HEK293 (cell line): Measurements from ENCODE around the gene ISG15.
A peak's percentile ranks its signal among the peaks of the same experiment; 100 is the strongest.
"Not testable (repeated sequence)": the region's sequence is repeated elsewhere in the genome, so short reads cannot be mapped to it uniquely, and the experiment has no call there.

Source experiments
- CTCF ChIA-PET: fragments of 350-600 bp; formaldehyde crosslinking; extraction: SDS; loops from one replicate; lab custom pipeline; 2021; ENCODE audit warnings: antibody characterized with exemption; lab: Yijun Ruan, JAX
- POLR2A ChIA-PET: fragments of 300-600 bp; formaldehyde crosslinking; extraction: SDS; loops from one replicate; lab custom pipeline; 2020; ENCODE audit warnings: antibody characterized with exemption, inconsistent platforms; lab: Yijun Ruan, JAX
- H3K27ac ChIP-seq: fragments of 200-500 bp; sonication (Bioruptor generic); 2 replicates; pipeline ENCODE4 v1.5.1; 2014; ENCODE audit warnings: low read depth, low read length, control low read depth, inconsistent platforms; ENCODE audit errors: extremely low read depth
- H3K36me3 ChIP-seq, 2 experiments: fragments of 200-500 bp in 1 of 2; sonication (Bioruptor generic) in 1 of 2; 1 replicate in 1 of 2; 2 replicates in 1 of 2; pipeline ENCODE4 v1.5.1; 2014 to 2017; ENCODE audit warnings: inconsistent platforms in 2 of 2, low read length in 2 of 2; ENCODE audit not compliant: control insufficient read depth in 2 of 2, insufficient read depth in 1 of 2
- H3K4me1 ChIP-seq: fragments of 200-500 bp; sonication (Bioruptor generic); 2 replicates; pipeline ENCODE4 v1.5.1; 2014; ENCODE audit warnings: mild to moderate bottlenecking, low read length, inconsistent platforms; ENCODE audit not compliant: control insufficient read depth, insufficient read depth
- H3K4me3 ChIP-seq: 2 replicates; pipeline ENCODE4 v1.5.1; 2011; ENCODE audit warnings: low read depth, mild to moderate bottlenecking, control low read depth, low read length, moderate library complexity
- H3K9me3 ChIP-seq: fragments of 200-500 bp; sonication (Bioruptor generic); 2 replicates; pipeline ENCODE4 v1.5.1; 2014; ENCODE audit warnings: low read depth, low read length, inconsistent platforms; ENCODE audit not compliant: control insufficient read depth, insufficient read depth
- EGR2 ChIP-seq: fragments of 450-650 bp; formaldehyde crosslinking; IDR thresholded peaks from 2 replicates; pipeline ENCODE4 v1.5.1; 2016; ENCODE audit warnings: low read depth, missing biosample characterization, missing genetic modification characterization
- GLIS1 ChIP-seq: fragments of 450-650 bp; formaldehyde crosslinking; IDR thresholded peaks from 2 replicates; pipeline ENCODE4 v1.5.1; 2016; ENCODE audit warnings: missing biosample characterization, missing genetic modification characterization
- GLIS2 ChIP-seq: fragments of 450-650 bp; formaldehyde crosslinking; IDR thresholded peaks from 2 replicates; pipeline ENCODE4 v1.5.1; 2016; ENCODE audit warnings: missing biosample characterization, missing genetic modification characterization
- HIC1 ChIP-seq: fragments of 450-650 bp; formaldehyde crosslinking; IDR thresholded peaks from 2 replicates; pipeline ENCODE4 v1.5.1; 2016; ENCODE audit warnings: missing biosample characterization, missing genetic modification characterization
- PATZ1 ChIP-seq: fragments of 450-650 bp; formaldehyde crosslinking; IDR thresholded peaks from 2 replicates; pipeline ENCODE4 v1.5.1; 2016; ENCODE audit warnings: missing biosample characterization, missing genetic modification characterization
- SALL2 ChIP-seq: fragments of 450-650 bp; formaldehyde crosslinking; IDR thresholded peaks from 2 replicates; pipeline ENCODE4 v1.5.0; 2017; ENCODE audit warnings: missing biosample characterization, mild to moderate bottlenecking, missing genetic modification characterization, borderline replicate concordance
- ZFHX2 ChIP-seq: fragments of 450-650 bp; formaldehyde crosslinking; conservative IDR thresholded peaks from 2 replicates; pipeline ENCODE4 v1.5.1; 2016; ENCODE audit warnings: missing biosample characterization, missing genetic modification characterization
- ZIC2 ChIP-seq: fragments of 450-650 bp; formaldehyde crosslinking; IDR thresholded peaks from 2 replicates; pipeline ENCODE4 v1.5.1; 2016; ENCODE audit warnings: missing biosample characterization, missing genetic modification characterization
- ZNF138 ChIP-seq: fragments of 450-650 bp; formaldehyde crosslinking; IDR thresholded peaks from 2 replicates; pipeline ENCODE4 v1.5.1; 2016; ENCODE audit warnings: missing biosample characterization, missing genetic modification characterization, borderline replicate concordance
- ZNF169 ChIP-seq: fragments of 450-650 bp; formaldehyde crosslinking; IDR thresholded peaks from 2 replicates; pipeline ENCODE4 v1.5.1; 2016; ENCODE audit warnings: missing biosample characterization, missing genetic modification characterization
- ZNF600 ChIP-seq: fragments of 450-650 bp; formaldehyde crosslinking; IDR thresholded peaks from 2 replicates; pipeline ENCODE4 v1.5.1; 2016; ENCODE audit warnings: missing biosample characterization, missing genetic modification characterization
- ZNF768 ChIP-seq: fragments of 450-650 bp; formaldehyde crosslinking; IDR thresholded peaks from 2 replicates; pipeline ENCODE4 v1.5.1; 2018; ENCODE audit warnings: missing biosample characterization, mild to moderate bottlenecking, missing genetic modification characterization
- ZXDB ChIP-seq: fragments of 450-650 bp; formaldehyde crosslinking; IDR thresholded peaks from 2 replicates; pipeline ENCODE4 v1.5.1; 2016; ENCODE audit warnings: missing biosample characterization, missing genetic modification characterization
- TF ChIP-seq, protein P1 (sequence below): fragments of 450-650 bp; formaldehyde crosslinking; IDR thresholded peaks from 2 replicates; pipeline ENCODE4 v1.5.1; 2017; ENCODE audit warnings: missing biosample characterization, missing genetic modification characterization
- TF ChIP-seq, protein P2 (sequence below): fragments of 450-650 bp; formaldehyde crosslinking; optimal IDR thresholded peaks from 2 replicates; pipeline ENCODE3; 2016; ENCODE audit warnings: missing biosample characterization, mild to moderate bottlenecking, missing genetic modification characterization
- TF ChIP-seq, protein P3 (sequence below): fragments of 450-650 bp; formaldehyde crosslinking; IDR thresholded peaks from 2 replicates; pipeline ENCODE4 v1.5.1; 2016; ENCODE audit warnings: missing biosample characterization, missing genetic modification characterization

The ISG15 gene

GRCh38 chr1:1027791-1028190 is 14.5 kb downstream of the ISG15 start:
- POLR2A ChIA-PET: no interaction called here
- H3K9me3 ChIP-seq: no peaks in the 10 kb centered on the region
- H3K36me3 ChIP-seq: peaks cover 0 to 45% of the 10 kb centered on the region in 2 experiments; a peak in 1 of 3 replicates
- CTCF ChIA-PET: interaction anchor here (0.7 kb wide), 1 partner anchor 55 kb away, joined by 3 read pairs; no protein-coding TSS in a partner anchor
- no peak overlapping the region for H3K27ac ChIP-seq
- no peaks in the 10 kb centered on the region for H3K4me1 ChIP-seq
- H3K4me3 ChIP-seq: no peak overlapping the region
- TF ChIP-seq ZFHX2 (tag by site-specific recombination) (peak; percentile 97), EGR2 (tag by site-specific recombination) (peak; percentile 97), ZIC2 (tag by site-specific recombination) (peak; percentile 85), ZNF169 (tag by site-specific recombination) (no peak)

DNA sequence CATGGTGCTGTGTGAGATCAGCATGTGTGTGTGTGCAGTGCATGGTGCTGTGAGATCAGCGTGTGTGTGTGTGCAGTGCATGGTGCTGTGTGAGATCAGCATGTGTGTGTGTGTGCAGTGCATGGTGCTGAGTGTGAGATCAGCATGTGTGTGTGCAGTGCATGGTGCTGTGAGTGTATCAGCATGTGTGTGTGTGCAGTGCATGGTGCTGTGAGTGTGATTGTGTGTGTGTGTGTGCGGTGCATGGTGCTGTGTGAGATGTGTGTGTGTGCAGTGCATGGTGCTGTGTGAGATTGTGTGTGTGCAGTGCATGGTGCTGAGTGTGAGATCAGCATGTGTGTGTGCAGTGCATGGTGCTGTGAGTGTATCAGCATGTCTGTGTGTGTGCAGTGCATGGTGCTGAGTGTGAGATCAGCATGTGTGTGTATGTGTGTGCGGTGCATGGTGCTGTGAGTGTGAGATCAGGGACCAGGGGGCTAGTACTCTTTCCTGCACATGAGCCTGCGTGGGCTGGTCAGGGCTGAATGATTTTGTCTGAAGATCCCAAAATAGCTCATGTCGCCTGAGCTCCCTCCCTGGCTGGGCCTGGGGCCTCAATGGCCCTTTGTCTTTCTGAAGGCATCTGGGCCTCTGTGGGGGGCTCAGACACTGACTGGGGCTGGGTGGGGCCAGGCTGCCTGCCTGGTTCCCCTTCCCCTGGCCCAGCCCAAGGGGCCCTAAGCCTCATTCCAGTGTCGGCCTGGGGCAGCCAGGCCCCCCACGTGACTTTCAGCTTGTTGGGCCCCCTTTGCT is 17.8 kb downstream of the ISG15 start:
- H3K9me3 ChIP-seq, H3K4me1 ChIP-seq, H3K27ac ChIP-seq: not testable (repeated sequence)
- H3K36me3 ChIP-seq: peaks cover 0 to 30% of the 10 kb centered on the region in 2 experiments; a peak in 1 of 3 replicates
- POLR2A ChIA-PET: interaction anchor here (1.3 kb wide), 1 partner anchor 30 kb away, joined by 3 read pairs; no protein-coding TSS in a partner anchor
- TF ChIP-seq GLIS2 (tag by site-specific recombination) (0 out of 2 replicates have a peak, but pooled peaks have one; percentile 45), SALL2 (tag by site-specific recombination) (0 out of 2 replicates have a peak, but pooled peaks have one; percentile 31), EGR2 (tag by site-specific recombination) (0 out of 2 replicates have a peak, but pooled peaks have one; percentile 16), ZNF768 (tag by site-specific recombination) (peak; percentile 35; the same call in 1 of the 2 replicates), PATZ1 (0 out of 2 replicates have a peak, but pooled peaks have one; percentile 14), ZIC2 (tag by site-specific recombination) (peak; percentile 16; the same call in 1 of the 2 replicates), GLIS1 (tag by site-specific recombination) (peak; percentile 68)
- TF ChIP-seq, protein P1, sequence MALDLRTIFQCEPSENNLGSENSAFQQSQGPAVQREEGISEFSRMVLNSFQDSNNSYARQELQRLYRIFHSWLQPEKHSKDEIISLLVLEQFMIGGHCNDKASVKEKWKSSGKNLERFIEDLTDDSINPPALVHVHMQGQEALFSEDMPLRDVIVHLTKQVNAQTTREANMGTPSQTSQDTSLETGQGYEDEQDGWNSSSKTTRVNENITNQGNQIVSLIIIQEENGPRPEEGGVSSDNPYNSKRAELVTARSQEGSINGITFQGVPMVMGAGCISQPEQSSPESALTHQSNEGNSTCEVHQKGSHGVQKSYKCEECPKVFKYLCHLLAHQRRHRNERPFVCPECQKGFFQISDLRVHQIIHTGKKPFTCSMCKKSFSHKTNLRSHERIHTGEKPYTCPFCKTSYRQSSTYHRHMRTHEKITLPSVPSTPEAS: peak; percentile 94
- TF ChIP-seq, all 188 proteins: peak for 8; not testable (repeated sequence) for 180
- CTCF ChIA-PET: interaction anchor here (0.6 to 1.3 kb wide), 2 partner anchors 35 to 55 kb away, joined by 3 to 4 read pairs; no protein-coding TSS in a partner anchor
- not testable (repeated sequence) for H3K4me3 ChIP-seq

- Histone ChIP-seq H3K4me3 (no peak overlapping the region), H3K36me3 (peaks cover 0 to 29% of the 10 kb centered on the region in 2 experiments; a peak in 1 of 3 replicates), H3K27ac (no peak overlapping the region), H3K9me3 (no peaks in the 10 kb centered on the region), H3K4me1 (no peaks in the 10 kb centered on the region)
- TF ChIP-seq ZNF600 (tag by site-specific recombination): 0 out of 2 replicates have a peak, but pooled peaks have one; percentile 55
- TF ChIP-seq, protein P2, sequence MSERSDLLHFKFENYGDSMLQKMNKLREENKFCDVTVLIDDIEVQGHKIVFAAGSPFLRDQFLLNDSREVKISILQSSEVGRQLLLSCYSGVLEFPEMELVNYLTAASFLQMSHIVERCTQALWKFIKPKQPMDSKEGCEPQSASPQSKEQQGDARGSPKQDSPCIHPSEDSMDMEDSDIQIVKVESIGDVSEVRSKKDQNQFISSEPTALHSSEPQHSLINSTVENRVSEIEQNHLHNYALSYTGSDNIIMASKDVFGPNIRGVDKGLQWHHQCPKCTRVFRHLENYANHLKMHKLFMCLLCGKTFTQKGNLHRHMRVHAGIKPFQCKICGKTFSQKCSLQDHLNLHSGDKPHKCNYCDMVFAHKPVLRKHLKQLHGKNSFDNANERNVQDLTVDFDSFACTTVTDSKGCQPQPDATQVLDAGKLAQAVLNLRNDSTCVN (tag by site-specific recombination): no peak
- TF ChIP-seq, protein P3, sequence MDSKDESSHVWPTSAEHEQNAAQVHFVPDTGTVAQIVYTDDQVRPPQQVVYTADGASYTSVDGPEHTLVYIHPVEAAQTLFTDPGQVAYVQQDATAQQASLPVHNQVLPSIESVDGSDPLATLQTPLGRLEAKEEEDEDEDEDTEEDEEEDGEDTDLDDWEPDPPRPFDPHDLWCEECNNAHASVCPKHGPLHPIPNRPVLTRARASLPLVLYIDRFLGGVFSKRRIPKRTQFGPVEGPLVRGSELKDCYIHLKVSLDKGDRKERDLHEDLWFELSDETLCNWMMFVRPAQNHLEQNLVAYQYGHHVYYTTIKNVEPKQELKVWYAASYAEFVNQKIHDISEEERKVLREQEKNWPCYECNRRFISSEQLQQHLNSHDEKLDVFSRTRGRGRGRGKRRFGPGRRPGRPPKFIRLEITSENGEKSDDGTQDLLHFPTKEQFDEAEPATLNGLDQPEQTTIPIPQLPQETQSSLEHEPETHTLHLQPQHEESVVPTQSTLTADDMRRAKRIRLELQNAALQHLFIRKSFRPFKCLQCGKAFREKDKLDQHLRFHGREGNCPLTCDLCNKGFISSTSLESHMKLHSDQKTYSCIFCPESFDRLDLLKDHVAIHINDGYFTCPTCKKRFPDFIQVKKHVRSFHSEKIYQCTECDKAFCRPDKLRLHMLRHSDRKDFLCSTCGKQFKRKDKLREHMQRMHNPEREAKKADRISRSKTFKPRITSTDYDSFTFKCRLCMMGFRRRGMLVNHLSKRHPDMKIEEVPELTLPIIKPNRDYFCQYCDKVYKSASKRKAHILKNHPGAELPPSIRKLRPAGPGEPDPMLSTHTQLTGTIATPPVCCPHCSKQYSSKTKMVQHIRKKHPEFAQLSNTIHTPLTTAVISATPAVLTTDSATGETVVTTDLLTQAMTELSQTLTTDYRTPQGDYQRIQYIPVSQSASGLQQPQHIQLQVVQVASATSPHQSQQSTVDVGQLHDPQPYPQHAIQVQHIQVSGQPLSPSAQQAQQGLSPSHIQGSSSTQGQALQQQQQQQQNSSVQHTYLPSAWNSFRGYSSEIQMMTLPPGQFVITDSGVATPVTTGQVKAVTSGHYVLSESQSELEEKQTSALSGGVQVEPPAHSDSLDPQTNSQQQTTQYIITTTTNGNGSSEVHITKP (tag by site-specific recombination): 0 out of 2 replicates have a peak, but pooled peaks have one; percentile 34
- 0 out of 2 replicates have a peak, but pooled peaks have one; percentile 3 for TF ChIP-seq GLIS1 (tag by site-specific recombination)
- no peak for TF ChIP-seq ZXDB (tag by site-specific recombination)
- TF ChIP-seq HIC1: peak; percentile 44; the same call in 1 of the 2 replicates
- no peak for TF ChIP-seq ZNF138 (tag by site-specific recombination)
- POLR2A ChIA-PET: interaction anchor here (1.3 kb wide), 1 partner anchor 30 kb away, joined by 3 read pairs; no protein-coding TSS in a partner anchor
- CTCF ChIA-PET: interaction anchor here (0.6 to 1.3 kb wide), 3 partner anchors 17 to 56 kb away, joined by 3 to 4 read pairs (median 3); no protein-coding TSS in a partner anchor
These were observed 18.4 kb downstream of the ISG15 start for GRCh38 chr1:1031659-1032235.
